Fibroblast of villous mesenchyme (primary cell): Measurements from ENCODE around the gene RAD21L1. TPM values are rescaled to one million over a fixed set of nuclear protein-coding genes. Genes with fewer than 3 reads are reported as not detected.

Experiments used
- DNase-seq: peaks from one replicate; pipeline ENCODE4 v3.0.0-alpha.2; 2010; ENCODE audit warnings: low read depth
- H3K4me3 ChIP-seq: 2 replicates; pipeline ENCODE4 v1.5.1; 2011; ENCODE audit warnings: low read depth, mild to moderate bottlenecking, low read length
- CTCF ChIP-seq: IDR thresholded peaks from 2 replicates; pipeline ENCODE4 v1.5.1; 2012; ENCODE audit warnings: low read depth, mild to moderate bottlenecking, low read length; ENCODE audit not compliant: insufficient read depth
- total RNA-seq: library from RNA; depleted of rRNA; stranded (reverse); fragments of >200 nt; gene quantifications from 2 replicates; pipeline ENCODE4 v1.2.3, GENCODE V29; 2012

Gene RAD21L1
- not detected in 2 replicates for total RNA-seq

- DNase-seq: peak; percentile 85
- peak within 1 kb of the TSS; percentile 77 for H3K4me3 ChIP-seq
- no peak for TF ChIP-seq CTCF
These were observed at the start of gene RAD21L1 for GRCh38 chr20:1225783-1226654. Gene RAD21L1, plus strand, starts transcription at chr20:1226044. Its CDS starts 2,410 bp downstream, at chr20:1228454.

- peak; percentile 13 for DNase-seq
- peak; percentile 28 for TF ChIP-seq CTCF
These were observed 48.2 kb upstream of the RAD21L1 start for GRCh38 chr20:1177680-1178079.

GRCh38 chr20:1178103-1178502 is 47.7 kb upstream of the RAD21L1 start:
- TF ChIP-seq CTCF: no peak
- H3K4me3 ChIP-seq: no peak overlapping the region

More at GRCh38 chr20:1177680-1178079, 48.2 kb upstream of the RAD21L1 start:
- H3K4me3 ChIP-seq: no peak overlapping the region

GRCh38 chr20:1178623-1179022 is 47.2 kb upstream of the RAD21L1 start:
- no peak overlapping the region for H3K4me3 ChIP-seq
- no peak for TF ChIP-seq CTCF
- no peak for DNase-seq

More at GRCh38 chr20:1178103-1178502, 47.7 kb upstream of the RAD21L1 start:
- DNase-seq: no peak

GRCh38 chr20:1180949-1181348 is 44.9 kb upstream of the RAD21L1 start:
- no peak overlapping the region for H3K4me3 ChIP-seq
- DNase-seq: no peak
- TF ChIP-seq CTCF: no peak

- DNase-seq: no peak
- TF ChIP-seq CTCF: no peak
- no peak overlapping the region for H3K4me3 ChIP-seq
These were observed 43.7 kb upstream of the RAD21L1 start for GRCh38 chr20:1182106-1182505.
